Caco-2 (cell line): ENCODE results near the gene SCP2. TPM values are rescaled to one million over a fixed set of nuclear protein-coding genes. Genes with fewer than 3 reads are reported as not detected.

Experiments used
- BruUV-seq: library from RNA; stranded (reverse); fragments of 400-500 nt; replicated peaks from 2 replicates; lab custom pipeline; 2021; lab: Mats Ljungman, UMichigan
- CTCF ChIA-PET: fragments of 300-600 bp; sonication (Branson Sonifier 250); formaldehyde crosslinking; loops from one replicate; lab custom pipeline; 2022; ENCODE audit warnings: antibody characterized with exemption; lab: Charles Lee
- POLR2A ChIA-PET: fragments of 300-600 bp; sonication (Branson Sonifier 250); formaldehyde crosslinking; loops from one replicate; lab custom pipeline; 2022; ENCODE audit warnings: antibody characterized with exemption; lab: Charles Lee
- DNase-seq, 2 experiments: peaks; one replicate each; pipeline versions ENCODE4 v3.0.0 to v3.0.0-alpha.2; 2020 to 2022
- H3K27me3 ChIP-seq: replicated peaks from 2 replicates; pipeline ENCODE4 v1.6.0; 2011; ENCODE audit warnings: low read length; ENCODE audit not compliant: control insufficient read depth, insufficient read depth
- H3K36me3 ChIP-seq: 2 replicates; pipeline ENCODE4 v1.5.1; 2011; ENCODE audit warnings: low read length; ENCODE audit not compliant: control insufficient read depth, insufficient read depth
- H3K4me1 ChIP-seq: fragments of 250-450 bp; sonication (Bioruptor Pico); 2 replicates; pipeline ENCODE4 v1.5.1; 2020; ENCODE audit warnings: mild to moderate bottlenecking
- H3K4me3 ChIP-seq: 2 replicates; pipeline ENCODE4 v1.5.1; 2011; ENCODE audit warnings: low read depth, mild to moderate bottlenecking, control low read depth, low read length
- H3K9me3 ChIP-seq: fragments of 250-450 bp; sonication (Bioruptor Pico); 2 replicates; pipeline ENCODE4 v1.5.1; 2020; ENCODE audit warnings: mild to moderate bottlenecking, moderate library complexity
- H3K27ac Mint-ChIP-seq: one replicate; pipeline ENCODE4 v1.8.0; 2022; ENCODE audit warnings: mixed read lengths; ENCODE audit not compliant: unreplicated experiment
- H3K27me3 Mint-ChIP-seq: one replicate; pipeline ENCODE4 v1.8.0; 2022; ENCODE audit warnings: mixed read lengths; ENCODE audit not compliant: insufficient read depth, unreplicated experiment
- H3K36me3 Mint-ChIP-seq: one replicate; pipeline ENCODE4 v1.8.0; 2022; ENCODE audit warnings: mild to moderate bottlenecking, mixed read lengths; ENCODE audit not compliant: insufficient read depth, unreplicated experiment
- H3K4me1 Mint-ChIP-seq: one replicate; pipeline ENCODE4 v1.8.0; 2022; ENCODE audit warnings: low read depth, mixed read lengths; ENCODE audit not compliant: unreplicated experiment
- H3K4me3 Mint-ChIP-seq: one replicate; pipeline ENCODE4 v1.8.0; 2022; ENCODE audit warnings: mild to moderate bottlenecking, moderate library complexity, mixed read lengths; ENCODE audit not compliant: unreplicated experiment
- H3K9me3 Mint-ChIP-seq: one replicate; pipeline ENCODE4 v1.8.0; 2022; ENCODE audit warnings: mixed read lengths; ENCODE audit not compliant: unreplicated experiment
- intact Hi-C: fragments of 100-400 bp; cut with micrococcal nuclease; formaldehyde crosslinking; loops from one replicate; pipeline ENCODE4 v1.10.0; 2022; ENCODE audit not compliant: unreplicated experiment
- total RNA-seq: library from RNA; stranded (reverse); gene quantifications from 2 replicates; pipeline ENCODE4 v1.2.3, GENCODE V29; 2022
- TF ChIP-seq, protein P1 (sequence below), 2 experiments: fragments of 200-600 bp in 1 of 2; IDR thresholded peaks; 1 replicate in 1 of 2; 2 replicates in 1 of 2; pipeline versions ENCODE4 v1.5.1 to v1.8.0; 2011 to 2022; ENCODE audit warnings: antibody characterized with exemption in 1 of 2, control low read depth in 1 of 2, inconsistent platforms in 1 of 2, low read depth in 1 of 2, low read length in 1 of 2, mild to moderate bottlenecking in 1 of 2, moderate library complexity in 1 of 2; ENCODE audit not compliant: insufficient read depth in 1 of 2, severe bottlenecking in 1 of 2, unreplicated experiment in 1 of 2

SCP2 gene
- total RNA-seq, 1 experiment from 2014 or later = 67.0 TPM

DNA sequence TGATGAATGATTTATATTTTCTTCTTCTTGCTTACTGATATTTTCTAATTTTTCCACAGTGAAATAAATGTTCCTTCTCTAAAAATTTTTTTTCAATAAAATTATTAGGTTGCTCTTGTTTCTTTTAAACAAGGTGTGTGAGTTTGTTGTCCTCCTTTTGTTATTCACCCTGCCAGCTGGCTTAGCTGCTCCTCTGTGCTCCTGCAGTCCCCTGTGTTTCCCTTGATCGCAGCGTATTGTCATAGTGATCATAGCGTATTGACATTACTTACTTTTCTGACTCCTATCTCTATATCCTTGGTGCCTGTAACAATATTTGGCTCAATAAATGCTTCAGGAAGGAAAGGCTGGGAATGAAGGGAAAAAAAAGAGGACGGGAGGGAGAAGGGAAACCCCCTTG, 110.1 kb downstream of the SCP2 start:
- no TSS peak for BruUV-seq
- no peaks in the 10 kb centered on the region for H3K27me3 Mint-ChIP-seq
- TF ChIP-seq, protein P1, sequence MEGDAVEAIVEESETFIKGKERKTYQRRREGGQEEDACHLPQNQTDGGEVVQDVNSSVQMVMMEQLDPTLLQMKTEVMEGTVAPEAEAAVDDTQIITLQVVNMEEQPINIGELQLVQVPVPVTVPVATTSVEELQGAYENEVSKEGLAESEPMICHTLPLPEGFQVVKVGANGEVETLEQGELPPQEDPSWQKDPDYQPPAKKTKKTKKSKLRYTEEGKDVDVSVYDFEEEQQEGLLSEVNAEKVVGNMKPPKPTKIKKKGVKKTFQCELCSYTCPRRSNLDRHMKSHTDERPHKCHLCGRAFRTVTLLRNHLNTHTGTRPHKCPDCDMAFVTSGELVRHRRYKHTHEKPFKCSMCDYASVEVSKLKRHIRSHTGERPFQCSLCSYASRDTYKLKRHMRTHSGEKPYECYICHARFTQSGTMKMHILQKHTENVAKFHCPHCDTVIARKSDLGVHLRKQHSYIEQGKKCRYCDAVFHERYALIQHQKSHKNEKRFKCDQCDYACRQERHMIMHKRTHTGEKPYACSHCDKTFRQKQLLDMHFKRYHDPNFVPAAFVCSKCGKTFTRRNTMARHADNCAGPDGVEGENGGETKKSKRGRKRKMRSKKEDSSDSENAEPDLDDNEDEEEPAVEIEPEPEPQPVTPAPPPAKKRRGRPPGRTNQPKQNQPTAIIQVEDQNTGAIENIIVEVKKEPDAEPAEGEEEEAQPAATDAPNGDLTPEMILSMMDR (IDR thresholded peaks at IDR 0.05; ENCODE audit: insufficient read depth in 1 of 2, low read depth in 1 of 2, low read length in 1 of 2, severe bottlenecking in 1 of 2, unreplicated experiment in 1 of 2) = no peak
- H3K9me3 Mint-ChIP-seq = no peaks in the 10 kb centered on the region
- DNase-seq = no peak
- H3K27me3 ChIP-seq = no peaks in the 10 kb centered on the region
- no peaks in the 10 kb centered on the region for H3K9me3 ChIP-seq
- intact Hi-C loops = no loop called here
- no peaks in the 10 kb centered on the region for H3K36me3 ChIP-seq
- H3K4me1 ChIP-seq = peaks cover under 1% of the 10 kb centered on the region
- no peak overlapping the region for H3K4me3 Mint-ChIP-seq
- ChIA-PET POLR2A (no interaction called here), CTCF (no interaction called here)
- peaks cover 5% of the 10 kb centered on the region for H3K4me1 Mint-ChIP-seq
- H3K36me3 Mint-ChIP-seq = peaks cover 12% of the 10 kb centered on the region
- H3K4me3 ChIP-seq = no peak overlapping the region
- no peak overlapping the region for H3K27ac Mint-ChIP-seq

DNA sequence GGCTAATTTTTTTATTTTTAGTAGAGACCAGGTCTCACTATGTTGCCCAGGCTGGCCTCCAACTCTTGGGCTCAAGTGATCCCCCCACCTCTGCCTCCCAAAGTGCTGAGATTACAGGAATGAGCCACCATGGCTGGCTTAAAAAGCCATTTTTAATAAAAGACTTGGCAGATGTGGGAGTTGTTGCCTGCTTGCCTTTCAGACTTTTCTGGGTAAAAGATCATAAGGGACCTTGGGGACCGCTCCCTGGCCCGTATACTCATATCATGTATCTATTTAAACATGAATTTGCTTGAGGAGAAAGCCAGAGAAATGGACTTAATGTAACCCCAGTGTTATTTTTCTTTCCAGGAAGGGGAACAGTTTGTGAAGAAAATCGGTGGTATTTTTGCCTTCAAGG, 111.5 kb downstream of the SCP2 start:
- BruUV-seq = no TSS peak
- Histone ChIP-seq H3K4me1 (no peaks in the 10 kb centered on the region), H3K36me3 (no peaks in the 10 kb centered on the region), H3K4me3 (no peak overlapping the region), H3K27me3 (no peaks in the 10 kb centered on the region), H3K9me3 (no peaks in the 10 kb centered on the region)
- H3K36me3 Mint-ChIP-seq = peaks cover 8% of the 10 kb centered on the region
- POLR2A ChIA-PET = no interaction called here
- no peak overlapping the region for H3K27ac Mint-ChIP-seq
- no peaks in the 10 kb centered on the region for H3K27me3 Mint-ChIP-seq
- no peaks in the 10 kb centered on the region for H3K9me3 Mint-ChIP-seq
- intact Hi-C loops = no loop called here
- CTCF ChIA-PET = no interaction called here
- TF ChIP-seq, protein P1 (IDR thresholded peaks at IDR 0.05; ENCODE audit: insufficient read depth in 1 of 2, low read depth in 1 of 2, low read length in 1 of 2, severe bottlenecking in 1 of 2, unreplicated experiment in 1 of 2) = no peak
- no peak overlapping the region for H3K4me3 Mint-ChIP-seq
- no peak for DNase-seq
- H3K4me1 Mint-ChIP-seq = no peaks in the 10 kb centered on the region

DNA sequence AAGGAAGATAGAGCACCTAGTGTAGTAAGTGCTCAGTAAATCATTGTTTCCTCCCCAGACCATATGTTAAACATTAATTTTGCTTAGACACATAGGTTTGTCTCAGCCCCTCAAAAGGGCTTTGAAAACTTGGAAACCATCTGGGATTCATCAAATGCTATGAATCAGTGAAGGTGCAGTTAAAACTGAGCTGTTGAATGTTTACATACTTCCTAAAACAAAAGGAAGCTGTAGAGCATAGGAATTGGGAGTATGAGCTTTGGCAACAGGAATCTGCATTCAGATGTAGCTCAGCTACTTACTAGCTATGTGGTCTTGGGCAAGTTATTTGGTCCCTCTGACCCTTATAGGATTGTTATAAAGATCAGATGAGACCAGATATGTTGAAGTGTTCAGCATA, 116.2 kb downstream of the SCP2 start:
- Mint-ChIP-seq H3K4me3 (no peak overlapping the region), H3K4me1 (no peaks in the 10 kb centered on the region), H3K36me3 (peaks cover 8% of the 10 kb centered on the region), H3K9me3 (no peaks in the 10 kb centered on the region), H3K27ac (no peak overlapping the region), H3K27me3 (no peaks in the 10 kb centered on the region)
- H3K27me3 ChIP-seq = no peaks in the 10 kb centered on the region
- no peaks in the 10 kb centered on the region for H3K4me1 ChIP-seq
- intact Hi-C loops = no loop called here
- CTCF ChIA-PET = interaction anchor here (1.2 kb wide), 1 partner anchor 130 kb away, joined by 3 read pairs; no protein-coding TSS in a partner anchor
- DNase-seq = no peak
- POLR2A ChIA-PET = no interaction called here
- no peaks in the 10 kb centered on the region for H3K36me3 ChIP-seq
- TF ChIP-seq, protein P1 (IDR thresholded peaks at IDR 0.05; ENCODE audit: insufficient read depth in 1 of 2, low read depth in 1 of 2, low read length in 1 of 2, severe bottlenecking in 1 of 2, unreplicated experiment in 1 of 2) = no peak
- H3K9me3 ChIP-seq = no peaks in the 10 kb centered on the region
- H3K4me3 ChIP-seq = no peak overlapping the region
- no TSS peak for BruUV-seq
